Esophagus squamous epithelium (tissue), 4 donors: Measurements from ENCODE around the gene SESN3.
A peak's percentile ranks its signal among the peaks of the same experiment; 100 is the strongest.

Source experiments
- CTCF ChIP-seq, 6 experiments: fragments of 450-650 bp in 4 of 6; fragments of 200-600 bp in 2 of 6; sonication (generic) in 2 of 6; IDR thresholded peaks; one replicate each; pipeline ENCODE4 v1.5.1; 2016 to 2019; ENCODE audit warnings: antibody characterized with exemption in 6 of 6, mild to moderate bottlenecking in 4 of 6, moderate library complexity in 4 of 6
- POLR2A ChIP-seq, 4 donors: fragments of 450-650 bp; IDR thresholded peaks; one replicate each; pipeline ENCODE4 v1.6.1; 2017; ENCODE audit warnings: antibody characterized with exemption in 4 of 4, mild to moderate bottlenecking in 4 of 4, moderate library complexity in 3 of 4

GRCh38 chr11:95254131-95254704, 23.2 kb upstream of the SESN3 start:
- peak in 2 of 4 donors; percentile 8 to 70 for TF ChIP-seq POLR2A (IDR thresholded peaks at IDR 0.05)
- no peak for TF ChIP-seq CTCF (IDR thresholded peaks at IDR 0.05)
